PC-3 (cell line): ENCODE results near the gene TANK. TPM values are rescaled to one million over a fixed set of nuclear protein-coding genes. Genes with fewer than 3 reads are reported as not detected.

Source experiments
- ATAC-seq: fragments of 200-7000 bp; cut with Tn5 transposase; 2 replicates; pipeline ENCODE4 v1.9.1; 2020; ENCODE audit warnings: mild to moderate bottlenecking, moderate library complexity
- BruUV-seq: library from RNA; stranded (reverse); fragments of 400-500 nt; replicated peaks from 2 replicates; lab custom pipeline; 2021; lab: Mats Ljungman, UMichigan
- CTCF ChIA-PET: fragments of 300-600 bp; sonication (Branson Sonifier 250); formaldehyde crosslinking; loops from one replicate; lab custom pipeline; 2022; ENCODE audit warnings: antibody characterized with exemption; lab: Charles Lee
- POLR2A ChIA-PET: fragments of 300-600 bp; sonication (Branson Sonifier 250); formaldehyde crosslinking; loops from one replicate; lab custom pipeline; 2022; ENCODE audit warnings: antibody characterized with exemption; ENCODE audit not compliant: unreplicated experiment; lab: Charles Lee
- DNase-seq: peaks from one replicate; pipeline ENCODE4 v3.0.0-alpha.2; 2015
- H2AFZ ChIP-seq: fragments of 300-600 bp; sonication (generic); 2 replicates; pipeline ENCODE4 v1.6.0; 2016; ENCODE audit warnings: antibody characterized with exemption, low read length
- H3F3A ChIP-seq: fragments of 300-600 bp; sonication (generic); one replicate; pipeline ENCODE4 v1.6.0; 2017; ENCODE audit warnings: antibody characterized with exemption, low read length, control low read depth, mild to moderate bottlenecking; ENCODE audit not compliant: unreplicated experiment
- H3K27ac ChIP-seq: fragments of 300-600 bp; sonication (generic); 2 replicates; pipeline ENCODE4 v1.5.1; 2016; ENCODE audit warnings: mild to moderate bottlenecking, low read length
- H3K27me3 ChIP-seq: fragments of 300-600 bp; sonication (generic); 2 replicates; pipeline ENCODE4 v1.6.1; 2016; ENCODE audit warnings: low read length, mixed read lengths
- H3K36me3 ChIP-seq: fragments of 300-600 bp; sonication (generic); 2 replicates; pipeline ENCODE4 v1.6.1; 2016; ENCODE audit warnings: low read depth, mixed run types, low read length, mixed read lengths
- H3K4me1 ChIP-seq: fragments of 300-600 bp; sonication (generic); 2 replicates; pipeline ENCODE4 v1.5.1; 2016; ENCODE audit warnings: low read length; ENCODE audit not compliant: insufficient read depth
- H3K4me2 ChIP-seq: fragments of 300-600 bp; sonication (generic); 2 replicates; pipeline ENCODE4 v1.6.0; 2016; ENCODE audit warnings: low read length
- H3K4me3 ChIP-seq: fragments of 300-600 bp; sonication (generic); 2 replicates; pipeline ENCODE4 v1.5.1; 2016; ENCODE audit warnings: mild to moderate bottlenecking, low read length, mixed read lengths
- H3K79me2 ChIP-seq: fragments of 300-600 bp; sonication (generic); 2 replicates; pipeline ENCODE4 v1.6.1; 2017; ENCODE audit warnings: low read length, mixed read lengths
- H3K9ac ChIP-seq: fragments of 300-600 bp; sonication (generic); 2 replicates; pipeline ENCODE4 v1.6.0; 2016; ENCODE audit warnings: mild to moderate bottlenecking, low read length
- H3K9me2 ChIP-seq: fragments of 300-600 bp; sonication (generic); replicated peaks from 2 replicates; pipeline ENCODE4 v1.6.1; 2016; ENCODE audit warnings: mixed run types, low read length, mixed read lengths
- H3K9me3 ChIP-seq: fragments of 300-600 bp; sonication (generic); 2 replicates; pipeline ENCODE4 v1.6.1; 2016; ENCODE audit warnings: low read length, mixed read lengths
- H4K20me1 ChIP-seq: fragments of 300-600 bp; sonication (generic); 2 replicates; pipeline ENCODE4 v1.6.1; 2016; ENCODE audit warnings: low read length, mixed read lengths
- EZH2 ChIP-seq: fragments of 300-600 bp; sonication (generic); IDR thresholded peaks from one replicate; pipeline ENCODE4 v1.6.1; 2017; ENCODE audit warnings: antibody characterized with exemption, mild to moderate bottlenecking, low read length; ENCODE audit not compliant: unreplicated experiment
- EZH2phosphoT487 ChIP-seq: fragments of 300-600 bp; sonication (generic); IDR thresholded peaks from 2 replicates; pipeline ENCODE4 v1.6.1; 2018; ENCODE audit warnings: mild to moderate bottlenecking, antibody characterized with exemption, low read length, borderline replicate concordance
- intact Hi-C: fragments of 100-400 bp; cut with micrococcal nuclease; formaldehyde crosslinking; loops from 2 replicates; pipeline ENCODE4 v1.9.0; 2023
- total RNA-seq: library from RNA; depleted of rRNA; stranded (reverse); fragments of >200 nt; gene quantifications from 2 replicates; pipeline ENCODE4 v1.2.3, GENCODE V29; 2014
- TF ChIP-seq, protein P1 (sequence below): fragments of 300-600 bp; sonication (generic); conservative IDR thresholded peaks from 2 replicates; pipeline ENCODE4 v1.5.1; 2017; ENCODE audit warnings: antibody characterized with exemption, low read depth, mild to moderate bottlenecking, low read length

Gene TANK
- total RNA-seq, 1 experiment from 2014 or later: 23.7 TPM

DNA sequence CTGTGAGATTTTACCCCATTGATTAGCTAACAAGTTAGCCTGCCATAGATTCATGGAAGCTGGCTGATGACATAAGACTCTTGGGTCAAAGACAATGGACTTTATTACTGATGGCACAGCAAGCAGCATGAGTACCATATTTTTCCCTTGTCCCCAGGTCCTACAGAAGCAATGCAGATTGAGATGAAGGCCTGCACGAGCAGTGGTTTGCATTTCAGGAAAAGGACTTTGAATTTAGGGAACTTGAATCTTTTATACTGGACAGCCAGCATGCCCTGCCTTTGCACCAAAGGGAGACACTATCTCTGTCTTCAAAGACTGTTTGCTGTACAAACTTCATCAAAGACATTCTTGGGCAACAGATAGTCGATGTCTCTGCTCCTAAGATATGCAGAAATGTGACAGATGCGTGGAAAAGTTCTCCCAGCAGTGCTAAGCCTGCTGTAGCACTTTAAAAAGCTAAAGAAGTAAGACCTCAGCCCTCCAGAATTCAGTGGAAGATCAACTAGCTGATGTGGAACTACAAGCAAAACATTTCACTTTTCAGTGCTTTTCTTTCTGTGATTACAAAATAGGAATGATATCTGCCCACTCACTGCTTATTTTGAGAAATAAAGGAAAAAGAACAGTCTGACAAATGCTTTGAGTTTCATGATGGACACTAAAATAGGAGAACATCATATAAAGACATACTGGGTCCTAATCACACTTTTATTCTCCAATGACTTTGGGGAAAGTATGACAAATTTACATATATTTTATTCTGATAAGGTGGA, 44.4 kb upstream of the TANK start:
- Histone ChIP-seq H4K20me1 (no peaks in the 10 kb centered on the region), H3K9me2 (no peaks in the 10 kb centered on the region), H3K36me3 (no peaks in the 10 kb centered on the region), H3K4me3 (no peak overlapping the region), H3K27ac (no peak overlapping the region), H3K79me2 (no peaks in the 10 kb centered on the region), H3K9me3 (no peaks in the 10 kb centered on the region), H3F3A (no peaks in the 10 kb centered on the region), H3K4me1 (peaks cover 9% of the 10 kb centered on the region), H3K9ac (no peak overlapping the region), H3K27me3 (no peaks in the 10 kb centered on the region), H3K4me2 (no peak overlapping the region), H2AFZ (no peak overlapping the region)
- TF ChIP-seq EZH2phosphoT487: no peak
- no peak for TF ChIP-seq EZH2
- TF ChIP-seq, protein P1, sequence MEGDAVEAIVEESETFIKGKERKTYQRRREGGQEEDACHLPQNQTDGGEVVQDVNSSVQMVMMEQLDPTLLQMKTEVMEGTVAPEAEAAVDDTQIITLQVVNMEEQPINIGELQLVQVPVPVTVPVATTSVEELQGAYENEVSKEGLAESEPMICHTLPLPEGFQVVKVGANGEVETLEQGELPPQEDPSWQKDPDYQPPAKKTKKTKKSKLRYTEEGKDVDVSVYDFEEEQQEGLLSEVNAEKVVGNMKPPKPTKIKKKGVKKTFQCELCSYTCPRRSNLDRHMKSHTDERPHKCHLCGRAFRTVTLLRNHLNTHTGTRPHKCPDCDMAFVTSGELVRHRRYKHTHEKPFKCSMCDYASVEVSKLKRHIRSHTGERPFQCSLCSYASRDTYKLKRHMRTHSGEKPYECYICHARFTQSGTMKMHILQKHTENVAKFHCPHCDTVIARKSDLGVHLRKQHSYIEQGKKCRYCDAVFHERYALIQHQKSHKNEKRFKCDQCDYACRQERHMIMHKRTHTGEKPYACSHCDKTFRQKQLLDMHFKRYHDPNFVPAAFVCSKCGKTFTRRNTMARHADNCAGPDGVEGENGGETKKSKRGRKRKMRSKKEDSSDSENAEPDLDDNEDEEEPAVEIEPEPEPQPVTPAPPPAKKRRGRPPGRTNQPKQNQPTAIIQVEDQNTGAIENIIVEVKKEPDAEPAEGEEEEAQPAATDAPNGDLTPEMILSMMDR: no peak
- ChIA-PET POLR2A (interaction anchor here (0.7 kb wide), 1 partner anchor 889 kb away, joined by 6 read pairs; no protein-coding TSS in a partner anchor), CTCF (no interaction called here)
- no TSS peak for BruUV-seq
- intact Hi-C loops: no loop called here
- DNase-seq (no peak), ATAC-seq (no peak)

DNA sequence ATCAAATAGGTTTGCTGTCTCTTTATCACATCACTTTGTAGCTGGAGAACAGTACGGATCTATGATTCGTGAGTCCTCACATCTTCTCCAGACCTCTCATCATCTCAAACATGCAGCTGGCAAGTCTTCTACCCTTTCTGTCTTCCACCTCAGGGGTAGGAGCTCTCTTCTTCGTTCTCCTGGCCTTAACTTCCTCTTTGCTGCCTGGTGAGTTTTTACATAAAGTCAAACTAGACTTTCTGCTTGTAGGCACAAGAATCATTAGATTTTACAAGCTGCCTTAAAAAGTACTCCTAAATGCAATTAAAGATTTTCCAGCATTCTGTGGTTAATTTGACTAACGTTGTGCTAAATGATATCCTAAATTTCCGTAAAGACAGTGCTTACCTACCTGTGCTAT, 43.7 kb upstream of the TANK start:
- no peaks in the 10 kb centered on the region for H4K20me1 ChIP-seq
- no peak overlapping the region for H3K9ac ChIP-seq
- no peaks in the 10 kb centered on the region for H3K9me3 ChIP-seq
- no peaks in the 10 kb centered on the region for H3K79me2 ChIP-seq
- no peaks in the 10 kb centered on the region for H3F3A ChIP-seq
- no peaks in the 10 kb centered on the region for H3K27me3 ChIP-seq
- no peak overlapping the region for H2AFZ ChIP-seq
- ATAC-seq (no peak), DNase-seq (no peak)
- H3K4me1 ChIP-seq: peaks cover 9% of the 10 kb centered on the region
- H3K36me3 ChIP-seq: no peaks in the 10 kb centered on the region
- H3K9me2 ChIP-seq: no peaks in the 10 kb centered on the region
- no peak overlapping the region for H3K4me2 ChIP-seq
- TF ChIP-seq, protein P1: no peak
- no peak for TF ChIP-seq EZH2phosphoT487
- no peak for TF ChIP-seq EZH2
- BruUV-seq: no TSS peak
- POLR2A ChIA-PET: interaction anchor here (0.7 kb wide), 1 partner anchor 890 kb away, joined by 6 read pairs; no protein-coding TSS in a partner anchor
- no peak overlapping the region for H3K27ac ChIP-seq
- H3K4me3 ChIP-seq: no peak overlapping the region
- CTCF ChIA-PET: no interaction called here
- intact Hi-C loops: no loop called here

DNA sequence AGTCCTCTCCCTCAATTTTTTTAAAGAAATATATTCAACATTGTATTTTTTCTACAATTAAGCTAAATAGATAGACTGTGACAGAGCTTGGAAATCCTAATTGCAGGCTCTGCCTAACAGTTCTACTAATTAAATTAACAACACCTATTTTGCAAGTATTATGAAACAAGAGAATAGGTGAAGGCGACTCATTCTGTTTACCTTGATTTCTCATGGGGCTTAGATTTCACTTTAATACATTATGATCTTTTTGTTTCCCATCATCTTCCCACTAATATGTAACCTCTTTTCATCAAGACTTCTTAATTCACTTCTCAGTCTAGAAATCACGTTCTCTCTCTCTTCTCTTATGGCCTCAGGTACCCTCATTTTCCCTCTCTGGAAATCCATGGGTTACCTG, 42.7 kb upstream of the TANK start:
- Histone ChIP-seq H3K4me1 (peaks cover 14% of the 10 kb centered on the region), H3F3A (no peaks in the 10 kb centered on the region), H3K9me3 (no peaks in the 10 kb centered on the region), H3K36me3 (no peaks in the 10 kb centered on the region), H2AFZ (no peak overlapping the region), H3K27ac (no peak overlapping the region), H3K79me2 (no peaks in the 10 kb centered on the region), H3K27me3 (no peaks in the 10 kb centered on the region), H3K4me3 (no peak overlapping the region), H4K20me1 (no peaks in the 10 kb centered on the region), H3K9ac (no peak overlapping the region), H3K4me2 (no peak overlapping the region; the same call in 1 of the 2 replicates), H3K9me2 (no peaks in the 10 kb centered on the region)
- DNase-seq: no peak
- ATAC-seq: no peak
- POLR2A ChIA-PET: no interaction called here
- TF ChIP-seq EZH2phosphoT487 (no peak), EZH2 (no peak)
- TF ChIP-seq, protein P1: no peak
- intact Hi-C loops: no loop called here
- CTCF ChIA-PET: no interaction called here
- no TSS peak for BruUV-seq
